AG04450 (cell line): ENCODE results near the gene SLC25A47. TPM values are rescaled to one million over a fixed set of nuclear protein-coding genes. Genes with fewer than 3 reads are reported as not detected.

ENCODE experiments used
- CTCF ChIA-PET: fragments of 300-600, 350-600 bp; formaldehyde crosslinking; extraction: SDS; loops from one replicate; lab custom pipeline; 2022; ENCODE audit warnings: antibody characterized with exemption, inconsistent platforms; lab: Charles Lee
- POLR2A ChIA-PET: fragments of 350-600 bp; formaldehyde crosslinking; extraction: SDS; loops from one replicate; lab custom pipeline; 2021; ENCODE audit warnings: antibody characterized with exemption, inconsistent platforms; lab: Yijun Ruan, JAX
- DNase-seq: peaks from one replicate; pipeline ENCODE4 v3.0.0-alpha.2; 2011; ENCODE audit warnings: low read depth, low spot score
- H3K27ac ChIP-seq: one replicate; pipeline ENCODE4 v1.5.1; 2012; ENCODE audit warnings: low read depth, low read length, control low read depth
- H3K27me3 ChIP-seq: one replicate; pipeline ENCODE4 v1.6.0; 2012; ENCODE audit warnings: low read length; ENCODE audit not compliant: control insufficient read depth, insufficient read depth
- H3K4me3 ChIP-seq: 2 replicates; pipeline ENCODE4 v1.5.1; 2011; ENCODE audit warnings: mild to moderate bottlenecking, low read depth, low read length, control low read depth
- H3K9me3 ChIP-seq: 2 replicates; pipeline ENCODE4 v1.5.1; 2012; ENCODE audit warnings: low read length; ENCODE audit not compliant: control insufficient read depth, insufficient read depth
- CTCF ChIP-seq: IDR thresholded peaks from 2 replicates; pipeline ENCODE4 v1.5.1; 2011; ENCODE audit warnings: low read depth, low read length, control low read depth, inconsistent platforms
- polyA plus RNA-seq: library from polyadenylated mRNA; depleted of rRNA; stranded (reverse); fragments of >200 nt; gene quantifications from 2 replicates; pipeline ENCODE4 v1.2.3, GENCODE V29; 2011

The SLC25A47 gene
- polyA plus RNA-seq, 1 experiment = not detected

DNA sequence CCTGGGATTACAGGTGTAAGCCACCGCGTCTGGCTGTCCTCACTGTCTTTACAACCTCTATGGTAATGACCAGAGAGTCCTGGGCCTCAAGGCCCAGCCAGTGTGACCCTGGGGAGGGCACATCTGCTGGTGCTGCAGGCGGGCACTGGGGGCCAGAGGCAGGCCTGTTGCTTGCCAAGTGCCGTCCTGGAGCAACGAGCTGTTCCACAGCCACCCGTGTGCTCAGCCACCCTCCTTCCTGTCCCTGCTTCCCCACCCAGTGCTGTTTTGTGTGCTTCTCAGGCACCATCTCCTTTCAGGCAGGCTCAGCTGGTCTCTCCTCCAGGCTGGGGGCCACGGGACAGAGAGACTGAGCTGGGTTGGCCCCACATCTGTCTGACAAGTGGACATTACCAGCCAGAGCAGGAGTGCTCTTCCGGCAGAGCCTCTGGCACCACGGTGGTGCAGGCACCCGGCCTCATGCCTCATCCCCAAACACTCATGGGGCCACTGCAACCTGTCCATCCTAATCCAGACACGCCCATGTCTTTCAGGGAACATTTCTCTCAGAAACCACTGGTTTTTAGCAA is 9.0 kb downstream of the SLC25A47 start:
- Histone ChIP-seq H3K27me3 (peaks cover 2% of the 10 kb centered on the region), H3K27ac (no peak overlapping the region), H3K4me3 (no peak overlapping the region), H3K9me3 (no peaks in the 10 kb centered on the region; the same call in 1 of the 2 replicates)
- no peak for DNase-seq
- ChIA-PET CTCF (no interaction called here), POLR2A (interaction anchor here (0.6 kb wide), 1 partner anchor 18 kb away, joined by 3 read pairs; no protein-coding TSS in a partner anchor)
- TF ChIP-seq CTCF = no peak

GRCh38 chr14:100332797-100333196 is 9.7 kb downstream of the SLC25A47 start:
- CTCF ChIA-PET = no interaction called here

GRCh38 chr14:100333311-100333710 is 10.2 kb downstream of the SLC25A47 start:
- DNase-seq = no peak
- no peak overlapping the region for H3K4me3 ChIP-seq
- no peak for TF ChIP-seq CTCF
- H3K27me3 ChIP-seq = peaks cover 2% of the 10 kb centered on the region
- ChIA-PET CTCF (no interaction called here), POLR2A (no interaction called here)
- H3K27ac ChIP-seq = no peak overlapping the region
- no peaks in the 10 kb centered on the region; the same call in 1 of the 2 replicates for H3K9me3 ChIP-seq

More at GRCh38 chr14:100332797-100333196, 9.7 kb downstream of the SLC25A47 start:
- no peak for DNase-seq
- no peak for TF ChIP-seq CTCF
- Histone ChIP-seq H3K27ac (no peak overlapping the region), H3K27me3 (peaks cover 2% of the 10 kb centered on the region), H3K9me3 (no peaks in the 10 kb centered on the region; the same call in 1 of the 2 replicates), H3K4me3 (no peak overlapping the region)
- POLR2A ChIA-PET = interaction anchor here (0.6 kb wide), 1 partner anchor 17 kb away, joined by 3 read pairs; no protein-coding TSS in a partner anchor

DNA sequence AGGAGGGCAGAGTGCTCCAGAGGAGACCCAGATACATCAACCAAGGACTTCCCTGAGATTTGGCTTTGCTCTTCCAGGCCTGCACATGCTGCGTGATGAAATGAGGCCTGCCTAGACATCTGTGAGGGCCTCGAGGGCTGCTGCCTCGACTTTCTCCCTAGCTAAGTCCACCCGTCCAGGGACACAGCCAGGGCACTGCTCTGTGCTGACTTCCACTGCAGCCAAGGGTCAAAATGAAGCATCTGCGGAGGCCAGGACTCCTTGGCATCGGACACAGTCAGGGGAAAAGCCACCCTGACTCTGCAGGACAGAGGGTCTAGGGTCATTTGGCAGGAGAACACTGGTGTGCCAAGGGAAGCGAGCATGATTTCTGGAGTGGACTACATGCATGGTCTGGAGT is 10.7 kb downstream of the SLC25A47 start:
- no peak for TF ChIP-seq CTCF
- Histone ChIP-seq H3K4me3 (no peak overlapping the region), H3K27ac (no peak overlapping the region), H3K27me3 (no peaks in the 10 kb centered on the region), H3K9me3 (no peaks in the 10 kb centered on the region; the same call in 1 of the 2 replicates)
- ChIA-PET CTCF (no interaction called here), POLR2A (no interaction called here)
- no peak for DNase-seq

DNA sequence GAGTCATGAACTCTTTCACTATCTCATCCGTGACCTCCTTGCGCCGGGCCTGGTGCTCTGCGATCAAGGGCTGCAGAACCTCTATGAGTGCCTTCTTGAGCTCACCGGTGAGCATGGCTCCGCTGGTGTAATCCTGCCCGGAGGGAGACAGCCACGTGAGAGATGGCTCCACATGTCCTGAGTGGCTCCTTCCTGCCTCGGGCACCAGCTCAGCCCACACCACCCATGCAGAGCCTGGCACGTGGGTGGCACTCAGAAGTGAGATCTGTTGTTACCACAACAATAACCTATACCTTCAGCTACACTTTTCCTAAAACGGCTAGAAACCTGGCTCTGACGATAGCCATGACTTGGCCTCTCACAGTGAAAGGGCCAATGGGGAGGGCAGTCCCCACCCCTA is 11.8 kb downstream of the SLC25A47 start:
- ChIA-PET CTCF (no interaction called here), POLR2A (no interaction called here)
- no peak for DNase-seq
- TF ChIP-seq CTCF = no peak
- Histone ChIP-seq H3K9me3 (no peaks in the 10 kb centered on the region; the same call in 1 of the 2 replicates), H3K27me3 (no peaks in the 10 kb centered on the region), H3K27ac (no peak overlapping the region), H3K4me3 (no peak overlapping the region)
